Activated CD4-positive, alpha-beta T cell treated with anti-CD3 and anti-CD28 coated beads for 24 hours (primary cell): ENCODE results near the gene KIAA1549.
"Not testable (repeated sequence)": the region's sequence is repeated elsewhere in the genome, so short reads cannot be mapped to it uniquely, and the experiment has no call there.

Experiments
- DNase-seq, 2 donors: peaks; one replicate each; pipeline ENCODE4 v3.0.0-alpha.2; 2020; ENCODE audit warnings: low read depth in 2 of 2

KIAA1549 gene

DNA sequence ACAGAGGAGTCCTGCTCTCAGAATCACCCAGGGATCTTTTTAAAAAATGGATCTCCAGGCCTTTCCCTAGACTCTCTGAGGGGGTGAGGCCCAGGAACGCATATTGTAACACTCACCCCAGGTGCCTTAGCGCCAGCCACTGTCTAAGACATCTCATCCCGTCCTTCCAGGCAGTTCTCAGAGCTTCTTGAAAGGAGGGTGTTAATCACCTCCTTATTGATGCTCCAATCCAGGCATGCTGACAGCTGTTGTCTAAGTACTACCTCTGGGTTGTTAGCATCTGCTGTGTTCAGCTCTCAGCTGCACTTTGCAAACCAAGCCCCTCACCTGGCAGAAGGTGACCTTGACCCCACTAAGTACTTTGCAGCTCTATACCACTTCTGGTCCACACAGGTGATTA, 36.0 kb downstream of the KIAA1549 start:
- no peak for DNase-seq

DNA sequence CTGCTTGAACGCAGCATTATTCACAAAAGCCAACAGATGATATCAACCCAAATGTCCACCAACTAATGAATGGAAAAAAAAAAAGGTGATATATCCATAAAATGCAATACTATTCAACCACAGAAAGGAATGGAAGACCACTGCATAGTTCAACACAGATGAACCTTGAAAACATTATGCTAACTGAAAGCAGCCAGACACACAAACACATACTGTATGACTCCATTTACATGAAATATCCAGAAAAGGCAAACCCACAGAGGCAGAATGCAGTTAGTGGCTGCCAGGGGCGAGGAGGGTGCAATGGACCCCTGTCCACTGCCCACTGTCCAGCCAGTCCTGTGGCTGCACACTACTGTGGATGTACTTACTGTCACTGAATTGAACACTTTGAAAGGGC, 36.6 kb downstream of the KIAA1549 start:
- DNase-seq = no peak

DNA sequence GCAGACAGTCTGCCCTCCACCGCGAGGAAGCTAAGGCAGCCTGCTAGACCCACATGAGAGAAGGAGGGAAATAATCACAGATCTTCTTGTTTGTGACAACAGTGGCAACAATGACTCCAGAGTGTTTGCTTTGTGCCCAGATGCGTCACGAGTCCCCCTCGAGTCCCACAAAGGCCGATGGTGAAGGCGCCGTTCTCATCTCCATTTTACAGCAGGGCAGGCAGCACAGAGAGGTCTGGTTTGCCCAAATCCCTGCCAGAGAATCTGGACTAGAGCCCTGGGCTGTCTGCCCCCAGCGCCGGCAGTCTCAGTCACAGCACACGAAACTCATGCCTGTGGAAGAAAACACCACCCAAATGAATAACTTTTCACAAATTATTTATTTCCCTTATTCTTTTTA, 38.1 kb downstream of the KIAA1549 start:
- no peak for DNase-seq

DNA sequence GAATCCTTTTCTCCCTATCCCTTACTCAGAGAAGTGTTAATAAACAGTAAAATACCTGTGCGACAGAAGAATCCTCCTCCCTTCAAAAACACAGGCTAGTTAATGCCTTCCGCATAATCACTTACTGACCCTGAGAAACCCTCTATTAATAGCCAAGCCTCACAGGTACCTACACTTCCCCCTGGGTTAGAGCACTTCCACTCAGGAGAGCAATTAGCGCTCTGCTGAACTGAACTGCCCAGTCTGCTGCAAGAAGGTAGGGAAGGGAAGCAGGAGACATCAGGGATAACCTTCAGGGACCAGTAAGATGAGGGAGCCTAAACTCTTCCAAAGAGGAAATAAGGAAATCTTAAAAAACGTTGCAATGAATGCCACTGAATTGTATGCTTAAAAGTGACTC, 39.6 kb downstream of the KIAA1549 start:
- no peak for DNase-seq

DNA sequence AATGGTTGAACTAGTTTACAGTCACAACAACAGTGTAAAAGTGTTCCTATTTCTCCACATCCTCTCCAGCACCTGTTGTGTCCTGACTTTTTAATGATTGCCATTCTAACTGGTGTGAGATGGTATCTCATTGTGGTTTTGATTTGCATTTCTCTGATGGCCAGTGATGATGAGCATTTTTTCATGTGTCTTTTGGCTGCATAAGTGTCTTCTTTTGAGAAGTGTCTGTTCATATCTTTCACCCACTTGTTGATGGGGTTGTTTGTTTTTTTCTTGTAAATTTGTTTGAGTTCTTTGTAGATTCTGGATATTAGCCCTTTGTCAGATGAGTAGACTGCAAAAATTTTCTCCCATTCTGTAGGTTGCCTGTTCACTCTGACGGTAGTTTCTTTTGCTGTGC, 40.6 kb downstream of the KIAA1549 start:
- DNase-seq = not testable (repeated sequence)

DNA sequence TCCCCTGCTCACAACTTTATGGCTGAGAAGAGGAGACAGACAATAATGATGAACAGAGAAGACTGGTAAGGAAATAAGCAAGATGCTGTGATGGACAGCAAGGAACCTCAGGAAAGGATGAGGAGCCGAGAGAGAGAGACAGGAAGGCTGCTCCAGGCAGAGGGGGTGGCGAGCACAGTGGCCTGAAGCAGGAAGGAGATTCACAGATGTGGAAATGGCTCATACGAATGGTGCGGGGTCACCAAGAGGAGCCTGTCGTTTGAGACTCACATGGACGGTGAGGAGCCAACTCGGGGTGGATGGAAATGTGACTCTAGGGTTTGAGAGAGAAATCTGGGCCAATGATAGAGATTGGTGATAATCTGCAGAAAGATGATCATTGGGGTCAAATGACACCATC, 43.7 kb downstream of the KIAA1549 start:
- no peak for DNase-seq

DNA sequence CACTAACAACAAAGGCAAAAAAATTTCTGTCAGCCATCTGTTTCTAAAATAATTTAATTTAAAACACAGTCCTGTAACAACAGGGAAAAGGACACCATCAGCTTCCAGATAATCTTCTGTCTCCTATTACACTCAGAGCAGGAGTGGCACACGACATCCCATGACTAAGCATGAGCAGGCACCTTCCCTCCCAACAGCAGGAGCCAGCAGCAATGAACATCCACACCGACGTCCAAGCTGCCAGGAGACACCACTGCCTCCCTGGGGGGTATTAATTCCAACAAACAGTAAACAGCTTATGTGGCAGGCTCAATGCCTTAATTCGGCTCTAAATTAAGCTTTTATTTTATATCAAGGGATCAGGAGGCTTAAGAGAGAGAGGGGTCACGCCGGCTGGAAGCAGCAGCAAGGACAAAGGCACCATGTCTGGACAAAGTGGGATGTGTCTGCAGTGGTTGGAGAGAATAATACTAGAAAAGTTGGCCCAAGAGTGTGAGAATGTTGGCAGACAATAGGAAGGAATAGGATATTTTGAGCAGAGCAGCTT, 45.7 kb downstream of the KIAA1549 start:
- no peak for DNase-seq

DNA sequence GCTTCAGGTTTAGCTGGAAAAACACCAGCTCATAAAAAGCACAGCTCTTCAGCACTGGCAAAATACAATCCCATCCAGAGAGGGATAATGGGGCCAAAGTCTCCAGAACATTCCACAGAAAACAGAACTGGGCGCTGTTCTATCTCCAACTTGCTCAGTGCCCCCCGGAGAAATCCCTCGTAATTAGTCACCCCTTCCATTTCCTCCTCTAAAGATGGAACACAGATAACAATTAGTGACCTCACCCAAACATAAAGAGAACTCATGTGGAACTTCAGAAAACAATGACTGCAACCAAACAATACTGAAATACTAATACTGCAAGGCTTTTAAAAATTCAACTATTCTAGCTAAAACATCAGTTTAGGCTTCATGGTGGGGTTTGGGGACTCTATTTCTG, 46.3 kb downstream of the KIAA1549 start:
- DNase-seq = no peak

DNA sequence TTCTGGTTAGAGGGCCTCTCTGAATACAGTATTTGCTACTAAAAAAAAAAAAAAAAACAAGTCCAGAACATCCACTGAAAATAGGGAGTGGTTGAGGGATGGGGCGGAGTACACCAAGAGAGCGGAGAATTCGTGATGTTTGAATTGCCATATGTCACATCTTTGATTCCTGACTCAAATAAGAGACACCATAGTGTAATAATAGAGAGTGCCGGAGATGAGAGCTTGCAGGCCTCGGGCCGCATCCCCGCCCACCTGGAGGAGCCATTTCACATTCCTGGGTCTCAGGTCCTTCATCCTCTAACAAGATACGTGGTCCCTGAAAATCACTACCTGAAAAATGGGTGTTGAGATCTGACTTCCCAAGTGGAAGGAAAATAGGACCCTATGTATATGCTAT, 46.8 kb downstream of the KIAA1549 start:
- no peak for DNase-seq

DNA sequence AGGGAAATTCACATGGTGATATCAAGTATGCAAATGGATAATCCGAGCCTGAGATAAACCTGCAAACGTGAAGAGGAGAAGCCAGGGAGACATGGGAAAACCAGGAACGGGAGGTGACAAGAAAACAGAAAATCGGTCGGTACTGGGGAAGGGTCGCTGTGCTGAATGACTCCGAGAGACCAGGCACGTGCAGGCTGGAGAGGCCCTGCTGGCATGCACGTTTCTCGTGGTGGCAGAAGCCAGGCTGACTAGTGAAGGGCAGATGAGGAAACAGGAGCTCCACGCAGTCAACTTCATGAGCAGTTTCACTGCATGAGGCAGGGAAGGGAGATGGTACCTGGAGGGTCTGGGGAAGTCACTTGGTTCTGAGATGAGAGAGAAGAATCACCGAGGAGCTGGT, 48.3 kb downstream of the KIAA1549 start:
- no peak for DNase-seq

DNA sequence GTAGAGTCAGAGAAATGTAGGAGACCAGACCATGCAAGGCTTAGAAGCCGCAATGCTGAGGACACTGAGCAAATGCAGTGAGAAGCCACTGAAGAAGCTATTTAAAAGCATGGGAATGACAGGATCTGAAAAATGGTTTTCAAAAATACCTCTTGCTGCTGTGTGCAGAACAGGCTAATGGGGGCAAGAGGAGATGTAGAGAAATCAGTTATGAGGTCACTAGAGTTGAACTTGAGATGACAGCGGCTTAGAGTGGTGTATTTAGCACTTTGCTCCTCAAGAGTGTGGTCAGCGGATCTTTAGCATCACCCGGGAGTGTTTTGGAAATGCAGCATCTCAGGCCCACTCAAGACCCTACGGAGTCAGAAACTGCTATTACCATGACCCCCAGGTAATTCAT, 48.8 kb downstream of the KIAA1549 start:
- DNase-seq = no peak

DNA sequence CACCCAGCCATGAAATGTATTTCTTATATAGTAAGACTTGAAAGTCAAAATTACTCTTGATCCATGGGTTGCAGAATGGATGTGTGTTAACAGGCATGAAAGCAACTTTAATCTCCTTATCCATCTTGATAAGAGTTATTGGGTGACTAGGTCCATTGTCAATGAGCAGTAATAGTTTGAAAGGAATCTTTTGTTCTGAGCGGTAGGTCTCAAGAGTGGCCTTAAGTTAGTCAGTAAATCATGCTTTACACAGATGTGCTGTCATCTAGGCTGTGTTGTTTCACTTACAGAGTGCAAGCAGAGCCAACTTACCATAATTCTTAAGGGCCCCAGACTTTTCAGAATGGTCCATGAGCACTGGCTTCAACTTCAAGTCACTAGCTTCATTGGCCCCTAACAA, 51.2 kb downstream of the KIAA1549 start:
- DNase-seq = no peak

DNA sequence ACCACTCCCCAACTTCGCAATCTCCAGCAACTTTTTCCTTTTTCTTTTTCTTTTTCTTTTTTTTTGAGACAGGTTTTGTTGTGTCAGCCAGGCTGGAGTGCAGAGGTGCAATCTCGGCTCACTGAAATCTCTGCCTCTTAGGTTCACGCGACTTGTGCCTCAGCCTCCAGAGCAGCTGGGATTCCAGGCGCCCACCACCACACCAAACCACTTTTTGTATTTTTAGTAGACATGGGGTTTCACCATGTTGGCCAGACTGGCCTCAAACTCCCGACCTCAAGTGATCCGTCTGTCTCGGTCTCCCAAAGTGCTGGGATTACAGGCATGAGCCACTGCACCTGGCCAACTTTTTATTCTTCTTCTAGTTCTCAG, 55.0 kb downstream of the KIAA1549 start:
- DNase-seq = no peak

DNA sequence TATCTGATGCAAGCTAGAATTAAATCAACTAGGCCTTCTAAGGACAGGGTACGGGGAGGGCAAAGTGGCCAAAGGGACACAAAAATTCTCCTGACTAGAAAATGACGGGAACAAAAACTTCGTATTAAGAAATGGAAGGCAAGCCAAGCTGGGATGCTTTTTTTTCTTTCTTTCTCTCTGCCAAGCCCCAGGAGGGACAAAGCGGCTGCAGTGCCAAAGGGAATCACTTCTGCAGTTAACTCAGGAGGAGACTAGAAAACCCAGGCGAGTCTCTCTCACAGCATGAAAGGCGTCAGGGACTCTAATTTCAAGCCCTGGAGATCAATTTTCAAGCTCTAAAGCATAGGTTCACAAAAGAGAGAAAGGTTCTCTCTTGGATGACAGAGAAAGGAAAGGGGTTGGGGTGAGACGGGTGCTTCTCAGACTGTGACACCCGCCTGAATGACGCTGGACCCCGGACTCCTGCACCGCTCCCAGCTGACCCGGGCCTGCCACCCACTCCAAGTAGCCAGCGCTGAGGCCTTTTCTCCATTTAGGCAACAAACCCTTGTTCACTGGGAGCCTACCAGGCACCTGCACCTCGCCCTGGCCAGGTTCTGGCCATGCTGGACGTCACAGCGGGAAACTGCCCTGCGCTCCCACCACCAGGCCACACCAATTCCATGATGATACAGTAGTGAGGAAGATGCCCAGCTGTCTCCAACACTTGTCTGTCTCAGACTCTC, 56.5 kb downstream of the KIAA1549 start:
- DNase-seq = no peak

DNA sequence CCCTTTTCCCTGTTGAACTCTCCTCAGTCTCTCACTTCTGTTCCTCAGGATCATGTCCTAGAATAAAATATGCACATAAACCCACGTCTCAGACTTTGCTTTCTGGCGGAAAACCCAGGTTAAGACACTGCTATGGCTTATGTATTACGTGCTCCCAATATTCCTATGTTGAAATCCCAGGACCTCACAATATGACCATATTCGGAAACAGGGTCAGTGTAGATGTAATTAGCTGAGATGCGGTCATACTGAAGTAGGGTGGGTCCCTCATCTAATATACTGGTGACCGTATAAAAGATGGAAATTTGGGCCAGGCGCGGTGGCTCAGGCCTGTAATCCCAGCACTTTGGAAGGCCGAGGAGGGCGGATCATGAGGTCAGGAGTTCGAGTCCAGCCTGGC, 59.9 kb downstream of the KIAA1549 start:
- DNase-seq = no peak

DNA sequence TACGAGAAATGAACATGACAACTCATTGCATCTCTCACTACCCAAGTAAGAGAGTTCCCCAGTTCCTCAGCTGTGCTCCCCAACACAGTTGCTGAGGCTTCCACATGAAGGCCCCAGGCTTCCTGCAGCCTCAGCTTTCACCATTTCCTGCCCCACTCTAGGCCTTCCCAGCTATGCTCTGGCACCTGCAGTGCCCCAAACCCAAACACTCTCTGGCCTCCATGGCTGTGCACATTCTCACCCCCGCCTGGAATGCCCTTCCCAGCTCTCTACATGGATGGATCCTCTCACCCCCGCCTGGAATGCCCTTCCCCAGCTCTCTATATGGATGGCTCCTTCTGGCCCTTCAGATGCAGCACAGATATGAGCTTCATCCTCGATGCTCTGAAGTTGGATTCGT, 61.3 kb downstream of the KIAA1549 start:
- DNase-seq = no peak

DNA sequence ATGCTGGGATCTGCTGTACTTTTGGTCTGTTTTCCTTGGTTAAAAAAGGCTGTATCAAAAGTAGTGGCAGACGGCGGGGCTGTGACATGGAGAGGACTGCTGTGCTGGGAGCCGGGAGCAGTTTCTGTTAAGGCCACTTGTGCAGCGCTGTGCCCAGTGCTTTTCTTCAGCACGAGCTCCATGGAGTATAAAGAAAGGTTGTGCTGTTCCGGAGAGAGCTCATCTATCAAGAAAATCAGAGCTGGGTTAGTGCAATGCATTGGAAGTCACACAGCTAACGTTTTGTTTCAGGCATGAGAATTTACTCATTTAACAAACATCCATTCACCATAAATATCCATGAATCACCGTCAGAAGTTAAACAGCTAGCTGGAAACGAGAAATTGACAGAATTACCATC, 62.0 kb downstream of the KIAA1549 start:
- DNase-seq = no peak

DNA sequence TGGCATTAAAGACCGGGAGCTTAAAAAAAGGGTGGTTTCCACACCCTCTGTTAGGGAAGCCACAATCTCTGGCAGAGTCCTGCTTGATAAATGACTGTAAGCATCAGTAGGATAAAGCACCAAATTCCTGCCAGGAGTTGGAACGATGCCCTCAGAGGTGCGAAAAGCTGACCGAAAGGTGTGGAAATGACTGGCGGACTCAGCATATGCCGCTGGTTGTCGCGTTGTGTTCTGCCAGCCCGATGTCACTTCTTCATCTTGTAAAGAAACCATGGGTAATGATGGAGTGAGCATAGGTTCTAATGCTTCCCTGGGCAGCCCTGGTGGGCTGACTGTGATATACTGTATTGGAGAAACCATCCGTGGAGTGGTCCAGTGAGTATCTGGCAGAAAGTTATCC, 62.4 kb downstream of the KIAA1549 start:
- DNase-seq = no peak

DNA sequence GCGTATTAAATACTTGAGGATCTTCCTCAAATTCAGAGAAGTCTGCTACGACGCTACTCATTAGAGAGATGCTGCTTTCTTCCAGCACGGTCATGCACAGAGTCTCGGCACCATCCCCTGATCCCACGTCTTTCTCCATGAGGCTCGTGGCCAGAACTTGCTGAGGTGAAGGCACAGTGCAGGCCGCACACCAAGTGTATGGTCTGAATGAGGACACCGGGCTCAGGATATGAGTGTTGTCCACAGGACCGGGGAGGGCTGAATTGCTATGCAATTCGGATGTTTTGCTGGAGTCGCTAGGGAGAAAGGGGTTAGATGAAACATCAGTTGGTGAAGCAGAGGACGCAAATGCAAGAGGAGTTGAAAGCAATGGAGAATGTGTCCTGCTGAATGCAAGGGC, 63.0 kb downstream of the KIAA1549 start:
- DNase-seq = no peak

DNA sequence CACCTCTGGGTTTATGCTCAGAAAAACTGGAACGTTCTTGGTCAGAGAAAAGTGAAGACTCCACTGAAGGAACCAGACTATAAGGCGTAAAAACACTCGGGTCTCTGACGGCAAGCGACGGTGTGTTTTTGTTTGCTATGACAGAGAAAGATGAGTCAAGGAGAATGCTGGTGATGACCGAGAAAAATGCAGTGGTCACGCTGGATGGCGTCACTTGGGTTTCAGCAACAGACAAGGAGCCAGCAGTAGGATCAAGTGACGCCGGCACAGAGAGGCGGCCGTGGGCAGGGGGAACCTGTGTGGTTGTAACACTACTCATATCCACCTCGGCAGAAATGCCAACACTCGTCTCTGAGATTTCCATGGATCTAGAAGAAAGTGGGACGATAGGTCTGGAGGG, 63.4 kb downstream of the KIAA1549 start:
- no peak for DNase-seq

DNA sequence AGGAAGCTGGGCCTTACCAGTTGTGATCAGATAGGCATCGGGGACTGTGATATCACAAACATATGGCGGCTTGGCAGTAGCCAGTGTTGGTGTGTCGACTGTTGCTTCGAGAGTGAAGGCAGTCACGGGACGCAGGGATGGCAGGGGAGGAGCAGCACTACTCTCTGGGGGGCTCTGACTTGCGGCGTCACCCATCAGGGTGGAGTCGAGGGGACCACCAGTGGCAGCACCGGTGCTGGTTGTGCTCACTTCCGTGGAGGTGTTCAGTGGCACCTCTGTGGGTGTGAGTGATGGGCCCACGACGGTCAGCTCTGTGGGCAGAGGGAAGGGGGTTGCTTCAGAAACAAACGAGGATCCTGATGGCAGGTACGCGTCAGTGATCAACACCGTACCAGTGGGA, 64.5 kb downstream of the KIAA1549 start:
- DNase-seq = no peak

DNA sequence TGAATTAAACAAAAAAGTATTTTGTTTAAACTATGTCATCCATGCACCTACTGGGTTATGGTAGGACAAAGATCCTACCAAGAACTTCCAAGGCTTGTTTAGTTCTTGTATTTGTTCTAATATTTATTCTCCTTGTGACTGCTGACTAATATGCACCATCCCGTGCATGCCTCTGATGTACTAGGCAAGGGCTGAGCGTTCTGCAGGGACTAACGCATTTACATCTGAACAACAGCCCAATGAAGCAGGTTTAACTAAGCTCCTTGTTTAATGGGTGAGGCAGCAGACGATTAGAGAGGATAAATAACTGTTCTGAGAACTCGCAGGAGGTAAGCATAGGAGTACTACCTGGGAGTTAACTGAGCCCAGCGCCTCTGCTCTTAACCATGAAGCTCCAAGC, 64.9 kb downstream of the KIAA1549 start:
- no peak for DNase-seq

DNA sequence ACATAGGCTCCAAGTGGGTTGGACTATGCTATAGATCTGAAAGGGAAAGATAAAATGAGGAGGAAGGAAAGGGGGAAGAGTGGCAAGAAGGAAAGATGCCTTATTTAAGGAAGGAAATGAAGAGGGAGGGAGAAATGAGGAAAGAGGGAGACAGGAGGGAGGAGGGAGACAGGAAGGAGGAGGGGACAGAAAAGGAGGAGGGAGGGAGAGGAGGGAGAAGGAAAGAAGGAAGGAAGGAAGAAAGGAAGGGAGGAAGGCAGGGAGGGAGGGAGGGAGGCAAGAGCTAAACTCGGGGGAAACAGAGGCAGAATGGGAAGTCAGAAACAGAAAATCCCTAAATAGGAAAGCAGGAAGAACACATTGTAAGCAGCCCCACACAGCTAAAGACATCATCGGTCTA, 67.4 kb downstream of the KIAA1549 start:
- DNase-seq = no peak

DNA sequence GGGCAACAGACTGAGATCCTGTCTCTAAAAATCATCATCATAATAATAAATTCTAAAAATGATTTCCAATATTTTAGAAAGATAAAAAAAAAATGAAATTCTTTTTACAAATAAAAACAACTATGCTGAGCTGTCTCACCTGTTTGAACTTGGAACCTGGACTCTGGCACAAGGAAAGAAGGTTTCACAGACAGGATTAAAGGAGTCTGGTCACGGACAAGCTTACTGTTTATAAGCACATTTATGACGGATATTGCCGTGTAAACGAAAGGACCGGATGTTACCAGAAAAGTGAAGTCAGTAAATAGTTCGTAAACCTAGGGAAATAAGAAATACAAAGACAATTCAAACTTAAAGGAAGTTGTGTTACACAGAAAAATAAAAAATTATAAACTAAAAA, 70.2 kb downstream of the KIAA1549 start:
- no peak for DNase-seq
